Islet of Langerhans (tissue), 1 donor: ENCODE measurements around the gene LYPD3.

Source experiments
- FAIRE-seq: peaks from one replicate; lab custom pipeline; 2011; peaks lifted over from hg19 to GRCh38; lab: Jason Lieb, UNC

The LYPD3 gene

GRCh38 chr19:43430142-43430710 lies 35.2 kb downstream of the LYPD3 start:
- no peak for FAIRE-seq

DNA sequence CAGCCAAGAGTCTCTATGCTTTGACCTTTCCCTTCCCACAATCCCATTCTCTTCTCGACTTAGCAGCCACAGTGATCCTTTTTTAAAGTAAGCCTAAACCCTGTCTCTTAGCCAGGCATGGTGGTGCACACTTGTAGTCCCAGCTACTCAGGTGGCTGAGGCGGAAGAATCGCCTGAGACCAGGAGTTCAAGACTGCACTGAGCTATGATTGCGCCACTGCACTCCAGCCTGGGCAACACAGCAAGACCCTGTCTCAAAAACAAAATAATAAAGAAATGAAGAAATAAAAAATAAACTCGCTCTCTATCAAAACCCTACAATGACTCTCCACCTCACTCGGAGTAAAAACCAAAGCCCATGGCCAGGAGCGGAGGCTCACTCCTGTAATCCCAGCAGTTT lies 36.0 kb downstream of the LYPD3 start:
- no peak for FAIRE-seq

DNA sequence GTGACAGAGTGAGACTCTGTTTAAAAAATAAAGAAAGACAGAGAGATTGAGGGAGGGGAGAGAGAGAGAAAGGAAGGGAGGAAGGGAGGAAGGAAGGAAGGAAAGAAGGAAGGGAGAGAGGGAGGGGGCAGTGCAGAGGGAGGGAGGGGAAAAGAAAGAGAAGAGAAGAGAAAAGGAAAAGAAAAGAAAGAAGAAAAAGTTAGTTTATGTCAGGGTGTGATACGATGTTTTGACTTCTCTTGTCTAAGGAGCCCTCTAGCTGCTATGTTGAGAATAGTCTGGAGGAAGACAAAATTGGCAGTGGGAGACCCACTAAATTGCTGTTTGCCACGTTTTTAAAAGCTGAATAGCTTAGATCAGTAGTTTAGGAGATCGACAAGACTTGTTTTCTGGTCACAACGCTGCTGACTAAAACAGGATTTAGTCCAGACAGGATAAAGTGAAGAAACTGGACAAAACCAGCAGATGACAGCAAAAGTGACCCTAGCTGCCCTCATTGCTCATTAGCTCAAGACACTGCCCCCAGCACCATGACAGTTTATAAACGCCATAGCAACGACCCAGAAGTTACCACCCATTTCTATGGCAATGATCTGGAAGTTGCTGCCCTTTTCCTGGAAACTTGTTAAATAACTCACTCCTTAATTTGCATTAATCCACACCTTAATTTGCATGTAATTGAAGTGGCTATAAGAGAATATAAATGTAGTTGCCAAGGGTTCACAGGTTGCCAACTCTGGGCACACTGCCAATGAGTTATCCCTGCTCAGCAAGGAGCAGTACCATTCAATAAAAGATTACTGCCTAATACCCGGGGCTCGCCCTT lies 39.6 kb downstream of the LYPD3 start:
- FAIRE-seq = no peak

DNA sequence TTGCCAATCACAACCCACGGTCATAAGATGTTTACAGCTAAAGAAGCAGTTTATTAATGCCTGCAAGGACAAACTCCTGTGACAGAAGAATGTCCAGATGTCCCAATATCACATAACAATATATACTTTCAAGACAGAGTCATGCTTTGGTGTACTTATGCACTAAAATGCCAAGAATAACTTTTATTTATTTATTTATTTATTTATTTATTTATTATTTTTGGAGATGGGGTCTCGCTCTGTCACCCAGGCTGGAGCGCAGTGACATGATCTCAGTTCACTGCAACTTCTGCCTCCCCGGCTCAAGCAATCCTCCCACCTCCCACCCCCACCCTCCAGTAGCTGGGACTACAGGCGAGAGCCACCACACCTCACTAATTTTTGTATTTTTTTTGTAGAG lies 41.6 kb downstream of the LYPD3 start:
- FAIRE-seq = no peak

- FAIRE-seq = no peak
Measured at GRCh38 chr19:43422689-43423066, 42.7 kb downstream of the LYPD3 start.

- no peak for FAIRE-seq
Measured at GRCh38 chr19:43422000-43422688, 43.3 kb downstream of the LYPD3 start.

- no peak for FAIRE-seq
Measured at GRCh38 chr19:43420954-43421353, 44.5 kb downstream of the LYPD3 start.

GRCh38 chr19:43416951-43417623 lies 48.3 kb downstream of the LYPD3 start:
- FAIRE-seq = no peak

- FAIRE-seq = no peak
Measured at GRCh38 chr19:43414554-43414953, 50.9 kb downstream of the LYPD3 start, which contains the start of gene TEX101. Gene TEX101 (plus strand): TSS chr19:43414890. CDS start chr19:43415920, 1,030 bp downstream.

GRCh38 chr19:43412441-43412840 lies 53.0 kb downstream of the LYPD3 start:
- no peak for FAIRE-seq
